Activated gamma-delta T cell treated with anti-CD3 and anti-CD28 coated beads, Interleukin-2, amount 50 U/mL, for 16 hours (primary cell): ENCODE data around the gene ANKMY2.
A peak's percentile ranks its signal among the peaks of the same experiment; 100 is the strongest.
"Not testable (repeated sequence)": the region's sequence is repeated elsewhere in the genome, so short reads cannot be mapped to it uniquely, and the experiment has no call there.

Experiments used
- DNase-seq: peaks from one replicate; pipeline ENCODE4 v3.0.0-alpha.2; 2020; ENCODE audit warnings: low read depth

Gene ANKMY2

DNA sequence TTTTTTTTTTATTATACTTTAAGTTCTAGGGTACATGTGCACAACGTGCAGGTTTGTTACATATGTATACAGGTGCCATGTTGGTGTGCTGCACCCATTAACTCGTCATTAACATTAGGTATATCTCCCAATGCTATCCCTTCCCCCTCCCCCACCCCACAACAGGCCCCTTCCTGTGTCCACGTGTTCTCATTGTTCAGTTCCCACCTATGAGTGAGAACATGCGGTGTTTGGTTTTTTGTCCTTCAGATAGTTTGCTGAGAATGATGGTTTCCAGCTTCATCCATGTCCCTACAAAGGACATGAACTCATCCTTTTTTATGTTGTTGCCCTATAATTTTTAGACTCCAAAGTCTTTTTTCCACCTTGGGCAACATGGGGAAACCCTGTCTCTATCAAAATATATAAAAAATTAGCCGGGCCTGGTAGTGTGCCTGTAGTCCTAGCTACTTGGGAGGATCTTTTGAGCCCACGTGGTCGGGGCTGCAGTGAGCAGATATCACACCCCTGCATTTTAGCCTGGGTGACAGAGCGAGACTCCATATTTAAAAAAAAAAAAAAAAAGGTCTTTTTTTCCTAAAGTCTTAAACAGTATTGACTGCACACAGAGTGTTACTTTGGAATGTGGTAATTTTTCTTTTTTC, 14.4 kb upstream of the ANKMY2 start:
- not testable (repeated sequence) for DNase-seq

DNA sequence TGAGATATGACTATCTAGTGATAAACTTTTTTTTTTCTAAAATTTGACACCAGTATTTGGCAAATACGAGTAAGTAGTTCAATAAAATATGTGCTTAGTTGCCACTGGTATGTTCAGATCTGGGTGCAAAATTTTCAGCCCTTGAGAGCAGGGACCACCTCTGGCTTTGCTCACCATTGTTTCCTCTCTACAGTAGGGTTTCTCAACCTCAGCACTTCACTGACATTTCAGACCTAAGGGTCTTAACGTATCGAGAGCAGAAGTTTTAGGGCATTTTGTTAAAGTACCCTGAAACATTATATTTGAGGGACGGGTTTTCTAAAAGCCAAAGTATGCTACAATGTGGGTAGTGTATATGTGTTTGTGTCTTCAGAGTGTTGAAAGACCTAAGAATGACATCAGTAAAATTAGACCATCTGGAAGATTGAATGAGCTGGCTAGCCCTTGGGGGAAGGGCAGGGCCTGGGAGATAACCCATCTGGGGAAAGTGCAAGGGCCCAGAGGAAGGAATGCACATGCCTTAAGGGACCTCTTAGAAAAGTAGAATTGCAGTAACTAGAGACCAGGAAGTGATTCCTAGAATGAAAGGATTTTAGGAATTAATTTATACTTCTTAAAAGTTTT, 12.2 kb upstream of the ANKMY2 start:
- no peak for DNase-seq

DNA sequence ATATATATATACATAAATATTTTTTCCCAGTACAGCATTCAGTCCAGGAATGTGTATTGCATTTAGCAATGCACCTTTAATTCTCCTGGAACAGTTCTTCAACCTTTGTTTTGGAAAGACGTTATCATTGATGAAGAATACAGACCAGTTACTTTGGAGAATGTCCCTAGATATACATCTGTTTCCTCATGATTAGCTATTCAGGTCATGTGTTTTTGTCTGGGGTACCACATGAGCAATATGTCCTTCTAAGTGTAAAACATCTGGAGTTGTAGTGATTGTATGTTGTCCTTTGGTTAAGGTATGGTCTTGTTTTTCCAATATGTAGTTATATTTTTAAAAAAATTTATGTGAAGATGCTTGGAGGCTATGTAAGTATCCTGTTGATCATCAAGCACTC, 10.6 kb upstream of the ANKMY2 start:
- DNase-seq = no peak

DNA sequence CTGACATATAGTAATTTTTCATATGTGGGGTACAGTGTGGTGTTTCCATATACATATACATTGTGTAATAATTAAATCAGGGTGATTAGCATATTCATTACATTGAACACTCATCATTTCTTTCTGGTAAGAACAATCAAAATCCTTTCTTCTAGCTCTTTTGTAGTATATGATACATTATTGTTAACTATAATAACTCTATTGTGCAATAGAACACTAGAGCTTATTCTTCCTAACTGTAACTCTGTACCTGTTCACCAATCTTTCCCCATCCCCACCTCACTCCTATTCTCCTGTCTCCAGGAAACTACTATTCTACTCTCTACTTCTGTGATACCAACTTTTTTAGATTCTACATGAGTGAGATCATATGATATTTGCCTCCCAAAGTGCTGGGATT, 9.8 kb upstream of the ANKMY2 start:
- DNase-seq = no peak

DNA sequence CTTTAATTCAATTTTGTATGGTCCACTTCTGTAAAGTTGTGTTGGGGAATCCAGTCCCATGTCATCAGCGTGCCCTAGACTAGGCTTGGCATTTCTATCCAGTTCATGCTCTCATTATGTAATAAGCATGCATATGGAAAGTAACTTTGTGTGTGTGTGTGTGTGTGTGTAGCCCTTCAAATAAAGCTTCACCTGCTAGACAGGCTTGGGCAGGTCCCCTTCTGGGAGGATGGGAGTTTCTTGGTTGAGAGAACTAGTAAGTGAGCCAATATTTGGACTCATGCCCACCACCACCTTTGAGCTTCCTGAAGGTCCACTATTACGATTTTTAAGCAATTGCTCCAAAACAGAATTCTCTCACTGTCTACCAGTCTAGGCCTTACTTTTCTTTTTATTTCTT, 7.3 kb upstream of the ANKMY2 start:
- DNase-seq = no peak

DNA sequence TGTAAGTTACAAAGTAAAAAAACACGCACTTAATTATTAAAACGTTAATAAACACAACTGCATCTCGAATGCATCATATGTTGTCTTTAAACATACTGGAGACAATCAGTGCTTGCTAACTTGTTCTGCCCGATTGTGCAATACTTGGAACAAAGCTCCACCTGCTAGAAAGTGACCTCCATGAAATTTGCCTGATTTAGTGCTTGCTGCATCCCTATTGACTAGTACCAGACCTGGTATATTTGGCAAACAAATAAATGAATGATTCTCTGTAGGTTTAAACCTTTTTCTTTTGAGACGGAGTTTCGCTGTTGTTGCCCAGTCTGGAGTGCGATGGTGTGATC, 6.7 kb upstream of the ANKMY2 start:
- DNase-seq = no peak

DNA sequence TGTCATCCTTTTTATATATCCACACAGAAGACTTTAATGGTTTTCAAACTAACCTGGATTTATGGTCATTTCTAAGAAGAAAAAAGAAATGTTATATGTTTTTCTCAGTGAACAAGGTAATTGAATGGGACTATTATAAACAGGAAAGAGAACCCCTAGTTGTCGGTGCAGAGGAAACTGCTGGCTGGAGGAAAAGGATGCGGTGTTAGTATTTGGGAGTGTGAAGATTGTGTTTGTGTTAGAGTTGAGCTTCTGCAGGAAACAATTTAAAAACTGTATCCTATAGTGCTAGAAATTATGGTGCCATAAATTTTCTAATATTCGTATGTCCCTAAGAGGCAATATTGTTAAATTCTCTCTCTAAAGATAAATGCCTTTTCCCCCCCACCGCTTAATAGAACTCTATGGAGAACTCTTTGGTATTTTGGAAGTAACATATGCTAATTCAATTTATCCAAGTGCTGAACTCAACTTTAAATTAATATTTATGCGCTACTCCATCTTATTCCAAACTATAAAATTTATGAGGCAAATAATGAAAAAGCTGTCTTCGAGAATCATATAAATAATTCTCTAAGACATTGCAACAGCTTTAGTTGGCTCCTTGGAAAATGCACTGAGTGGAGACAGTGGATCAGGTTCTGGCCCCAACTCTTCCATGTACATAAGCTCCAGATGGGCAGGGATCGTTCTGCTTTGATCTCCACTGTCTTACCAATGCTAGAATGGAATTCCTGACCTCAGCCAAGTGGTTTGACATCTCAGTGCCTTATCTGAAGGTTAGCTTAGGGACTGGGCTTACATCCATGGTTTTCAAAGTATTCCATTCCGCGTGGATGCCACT, 6.1 kb upstream of the ANKMY2 start:
- DNase-seq = no peak

DNA sequence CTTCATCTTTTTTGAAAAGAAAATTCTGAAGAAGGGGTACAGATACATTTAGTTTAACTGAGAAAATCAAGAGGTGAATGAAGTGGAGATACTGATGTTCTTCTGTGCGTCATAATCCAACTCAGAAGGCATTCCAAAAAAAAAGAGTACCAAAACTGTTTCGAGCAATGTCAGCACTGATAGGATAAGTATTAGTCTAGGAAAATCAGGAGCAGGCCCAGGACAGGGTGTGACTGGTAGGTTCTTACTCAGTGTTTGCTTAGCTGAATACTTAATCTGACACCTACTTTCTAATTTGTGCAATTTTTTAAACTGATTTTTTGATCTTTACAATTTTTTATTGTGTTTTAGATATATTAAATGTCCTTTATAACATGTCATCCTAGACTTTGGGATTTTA, 4.7 kb upstream of the ANKMY2 start:
- DNase-seq = no peak

DNA sequence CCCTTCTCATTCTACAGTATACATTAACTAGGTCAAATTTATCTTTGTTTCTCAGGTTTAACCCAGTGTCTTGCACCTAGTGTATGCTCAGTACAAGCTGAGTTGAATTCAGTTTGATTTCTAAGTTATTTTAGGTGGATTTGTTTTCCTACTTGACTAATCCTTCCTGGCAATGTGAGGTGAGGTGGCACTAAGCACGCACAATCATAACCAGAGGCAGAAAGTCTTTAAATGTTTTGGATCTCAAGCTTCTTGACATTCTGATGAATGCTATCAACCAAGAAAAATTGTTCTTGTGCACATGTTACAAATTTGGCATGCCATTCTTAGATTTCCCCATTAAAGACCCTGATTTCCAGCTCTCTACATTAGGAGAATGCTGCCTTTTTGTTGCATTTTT, 3.6 kb upstream of the ANKMY2 start:
- DNase-seq = no peak

DNA sequence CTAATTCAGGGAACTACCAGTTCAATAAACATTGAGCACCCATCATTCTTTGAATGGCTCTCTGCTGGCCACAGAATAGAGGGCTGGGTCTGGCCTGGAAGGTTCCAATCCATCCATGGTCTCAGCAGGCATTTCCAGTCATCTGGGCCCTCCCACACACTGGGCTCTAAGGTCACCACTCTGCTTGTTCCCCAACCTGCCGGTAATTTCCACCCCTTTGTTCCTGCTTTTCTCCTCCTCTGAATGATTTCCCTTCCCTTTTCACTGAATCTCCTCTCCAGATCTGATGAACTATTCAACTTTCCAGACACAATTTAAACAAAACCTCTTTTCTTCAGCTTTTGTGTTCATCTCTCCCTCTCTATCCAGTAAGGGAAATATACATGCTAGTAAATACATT, 3.0 kb upstream of the ANKMY2 start:
- no peak for DNase-seq

DNA sequence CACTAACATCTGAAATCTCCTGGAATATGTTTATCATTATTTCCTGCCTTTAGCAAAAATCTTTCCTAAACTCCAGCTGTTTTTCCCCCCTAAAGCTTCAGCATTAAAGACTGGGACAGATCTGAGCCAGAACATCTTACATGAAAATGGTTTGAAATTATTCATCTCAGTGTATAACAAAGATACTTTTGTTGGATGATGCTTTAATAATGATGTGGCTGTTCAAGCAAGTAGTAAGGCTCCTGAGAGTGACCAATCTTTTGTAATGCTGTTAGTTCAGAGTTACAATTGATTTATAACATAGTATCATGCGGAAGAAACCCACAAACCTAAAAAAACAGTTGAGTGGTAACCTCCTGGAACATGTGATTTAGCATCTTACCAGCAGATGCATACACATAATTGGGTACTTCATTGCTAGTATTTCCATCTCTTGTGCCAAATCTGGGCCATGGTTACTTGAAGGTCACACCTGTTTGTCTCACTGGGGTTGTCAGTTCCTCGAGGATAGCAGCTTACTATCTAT, 1.9 kb upstream of the ANKMY2 start:
- DNase-seq = no peak

DNA sequence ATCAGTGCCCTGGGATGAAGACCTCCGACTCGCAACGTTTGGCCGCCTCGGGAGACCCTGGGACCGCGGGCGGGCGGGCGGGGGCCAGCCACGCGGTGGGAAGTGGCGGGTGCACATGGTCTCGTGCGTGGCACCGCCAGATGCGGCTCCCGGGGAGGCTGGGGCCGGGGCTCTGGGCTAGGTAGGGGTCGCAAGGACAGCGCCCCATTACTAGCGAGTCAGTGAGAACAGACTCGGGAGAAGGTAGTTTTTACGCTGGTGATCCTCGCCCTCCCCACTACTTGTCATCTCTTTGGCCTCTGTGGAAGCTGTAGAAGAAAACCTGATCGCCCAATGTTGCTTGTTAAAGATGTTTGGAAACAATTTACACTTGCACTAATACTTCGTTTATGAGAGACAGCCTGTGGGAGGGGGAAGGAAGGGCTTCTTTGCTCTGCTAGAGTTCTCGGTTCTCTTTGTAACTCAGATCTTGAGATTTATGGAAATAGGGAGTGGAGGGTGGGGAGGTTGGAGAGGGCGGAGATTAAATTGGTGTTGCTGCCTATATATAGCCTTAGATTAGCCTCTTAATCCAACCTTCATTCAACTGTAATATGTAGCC, 1.0 kb upstream of the ANKMY2 start:
- no peak for DNase-seq

DNA sequence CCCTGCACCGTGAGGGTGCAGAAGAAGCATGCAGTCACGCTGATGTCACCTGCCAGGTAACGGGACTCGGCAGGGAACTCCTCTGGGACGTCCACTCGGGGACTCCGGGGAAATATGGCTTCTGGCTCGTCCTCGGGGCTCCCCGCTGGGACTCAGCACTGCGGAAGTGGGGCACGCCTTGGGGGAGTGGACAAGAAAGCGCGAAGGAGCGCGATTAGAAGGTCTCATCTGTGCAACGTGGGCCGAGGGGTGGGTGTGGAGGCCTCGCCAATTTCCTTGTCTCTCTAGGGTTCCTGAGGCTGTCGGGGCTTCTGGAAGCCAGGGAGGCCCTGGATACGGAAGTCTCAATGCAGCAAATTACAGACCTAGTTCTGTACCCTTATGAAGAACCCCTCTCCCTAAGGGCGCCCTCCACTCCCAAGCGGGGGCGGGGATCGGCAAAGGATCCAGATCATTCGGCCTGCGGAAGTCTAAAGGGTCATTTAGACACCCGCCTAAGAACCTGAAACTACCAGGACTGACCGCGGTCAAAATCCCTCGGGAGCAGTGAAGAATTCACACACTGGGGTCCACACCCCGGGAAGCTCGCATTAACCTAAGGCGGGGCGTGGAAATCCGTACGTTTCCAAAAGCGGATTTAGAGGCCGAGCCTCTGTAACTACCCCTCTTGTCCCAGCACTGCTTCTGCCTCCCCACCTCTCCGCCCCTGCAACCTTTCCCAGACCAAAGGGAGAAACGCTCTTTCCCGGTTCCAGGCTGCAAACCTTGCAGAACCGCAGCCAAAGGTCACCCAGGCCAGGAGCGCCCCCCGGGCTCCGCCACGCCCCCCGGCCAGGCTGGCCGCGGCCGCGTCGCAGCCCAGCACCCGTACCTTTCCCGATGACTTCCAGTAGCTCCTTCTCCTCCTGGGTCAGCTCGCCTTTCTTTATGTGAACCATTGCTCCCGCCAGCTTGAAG, 640 bp downstream of the ANKMY2 start:
- peak; percentile 35 for DNase-seq

DNA sequence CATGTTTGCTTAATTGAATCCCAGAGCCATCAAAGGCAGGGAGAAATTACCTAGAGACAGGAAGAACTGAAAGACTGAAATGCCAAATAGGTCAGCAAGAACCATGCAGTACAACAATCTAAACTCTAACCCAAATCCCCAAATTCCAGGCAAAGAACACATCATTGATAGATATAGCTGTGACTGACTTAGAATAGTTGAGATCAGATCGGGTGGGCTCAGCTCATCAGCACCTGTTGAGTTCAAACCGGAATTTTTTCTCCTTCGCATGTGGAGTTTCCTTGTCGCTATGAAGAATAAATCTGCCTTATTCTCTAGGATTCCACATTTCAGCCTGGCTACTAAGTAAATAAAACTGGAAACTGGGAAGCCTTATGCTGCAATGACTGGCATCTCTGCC, 1.4 kb downstream of the ANKMY2 start:
- no peak for DNase-seq

DNA sequence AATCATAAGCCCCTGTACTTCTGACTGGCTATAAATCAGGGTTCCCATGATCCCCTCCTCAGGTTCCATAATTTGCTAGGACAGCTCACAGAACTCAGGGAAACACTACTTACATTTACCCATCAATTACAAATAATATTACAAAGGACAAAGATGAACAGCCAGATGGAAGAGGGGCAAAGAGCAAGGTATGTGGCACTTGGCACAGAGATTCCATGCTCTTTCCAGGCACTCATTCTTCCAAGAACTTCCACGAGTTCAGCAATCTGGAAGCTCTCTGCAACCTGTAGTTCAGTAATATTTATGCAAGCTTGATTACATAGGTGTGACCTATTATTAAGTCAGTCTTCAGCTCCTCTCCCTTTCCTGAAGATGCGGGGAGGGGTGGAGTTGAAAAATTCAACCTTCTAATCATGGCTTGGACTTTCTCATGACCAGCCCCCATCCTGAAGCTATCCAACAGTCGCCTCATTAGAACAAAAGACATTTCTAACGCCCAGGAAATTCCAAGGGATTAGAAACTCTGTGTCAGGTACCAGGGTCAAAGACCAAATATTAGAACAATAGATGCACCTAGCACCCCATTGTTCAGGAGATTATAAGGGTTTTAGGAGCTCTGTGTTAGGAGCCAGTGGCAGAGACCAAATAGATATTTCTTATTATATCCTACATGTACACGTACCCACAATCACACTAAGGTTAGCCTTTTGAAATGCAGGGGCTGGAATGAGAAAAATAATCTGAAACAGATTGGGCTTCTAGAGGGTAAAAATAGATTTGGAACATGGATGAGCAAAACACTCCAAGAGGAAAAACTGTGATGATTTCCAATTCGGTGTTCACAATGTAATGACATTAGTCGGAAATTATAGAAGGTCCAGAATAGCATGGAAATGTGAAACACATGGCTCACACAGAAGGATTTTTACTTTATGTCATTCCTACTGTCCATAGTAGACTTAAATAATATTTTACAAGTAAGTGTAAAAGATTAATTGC, 7.0 kb downstream of the ANKMY2 start:
- no peak for DNase-seq

DNA sequence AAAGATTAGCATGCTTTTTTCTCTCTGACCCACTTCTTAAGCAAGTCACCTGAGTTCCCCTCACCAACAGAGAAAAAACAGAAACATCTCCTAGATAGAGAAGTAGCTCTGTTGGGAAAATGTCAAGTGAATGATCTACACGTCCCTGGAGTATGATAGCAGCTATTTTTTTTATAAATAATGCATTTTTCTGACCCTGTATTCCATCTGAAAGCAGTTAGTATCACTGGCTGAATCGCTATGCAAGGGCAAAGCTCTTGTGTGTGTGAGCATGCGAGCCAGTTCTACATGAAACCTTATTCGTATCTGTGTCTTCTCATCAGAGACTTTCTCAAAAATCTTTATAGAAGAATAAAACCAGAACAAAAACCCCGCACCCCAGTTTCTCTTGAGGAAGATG, 8.2 kb downstream of the ANKMY2 start:
- DNase-seq = no peak

DNA sequence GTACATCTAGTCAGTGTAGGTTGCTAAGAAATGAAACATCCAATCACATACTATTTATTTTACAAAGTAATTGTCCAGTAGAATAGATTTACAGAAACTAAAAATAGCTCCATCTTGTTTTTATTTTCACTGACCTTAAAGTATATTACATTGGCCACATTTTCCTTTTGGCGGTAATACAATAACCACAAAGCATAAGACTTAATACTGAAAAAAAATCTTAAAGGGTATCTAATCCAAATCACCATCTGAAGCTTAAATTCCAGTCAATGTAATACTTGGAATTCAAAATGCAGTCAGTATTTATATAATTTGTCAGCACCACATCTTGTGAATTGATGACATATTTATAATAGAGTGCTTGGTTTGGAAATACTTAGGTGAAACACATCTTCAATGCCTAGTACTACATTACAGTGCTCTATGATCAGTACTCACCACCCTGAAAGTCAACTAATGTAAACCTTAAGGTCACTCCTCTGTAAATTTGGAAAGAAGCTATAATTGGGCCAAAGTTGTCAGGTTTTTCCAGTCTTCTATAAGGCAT, 8.9 kb downstream of the ANKMY2 start:
- DNase-seq = no peak

DNA sequence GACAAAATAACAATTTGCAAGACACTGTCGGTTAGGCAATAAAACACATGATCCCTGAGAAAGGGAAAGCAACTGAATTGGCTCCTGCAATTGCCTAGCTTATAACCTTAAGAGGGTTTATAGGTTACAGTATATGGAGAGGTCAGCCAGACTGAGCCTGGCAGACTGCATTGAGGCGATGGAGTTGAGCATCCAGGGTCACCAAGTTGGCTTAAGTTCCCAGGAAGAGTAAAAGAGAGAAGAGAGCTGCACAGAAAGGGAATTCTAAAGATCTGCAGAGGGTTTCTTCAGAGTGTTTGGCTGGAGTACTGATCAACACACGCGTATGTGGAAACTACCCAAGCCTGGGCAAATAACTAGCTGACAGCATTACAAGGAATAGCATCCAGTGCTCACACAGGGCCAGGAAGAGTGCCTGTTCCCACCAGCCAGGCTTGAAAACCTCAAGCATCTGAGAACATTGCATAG, 11.2 kb downstream of the ANKMY2 start:
- DNase-seq = no peak

DNA sequence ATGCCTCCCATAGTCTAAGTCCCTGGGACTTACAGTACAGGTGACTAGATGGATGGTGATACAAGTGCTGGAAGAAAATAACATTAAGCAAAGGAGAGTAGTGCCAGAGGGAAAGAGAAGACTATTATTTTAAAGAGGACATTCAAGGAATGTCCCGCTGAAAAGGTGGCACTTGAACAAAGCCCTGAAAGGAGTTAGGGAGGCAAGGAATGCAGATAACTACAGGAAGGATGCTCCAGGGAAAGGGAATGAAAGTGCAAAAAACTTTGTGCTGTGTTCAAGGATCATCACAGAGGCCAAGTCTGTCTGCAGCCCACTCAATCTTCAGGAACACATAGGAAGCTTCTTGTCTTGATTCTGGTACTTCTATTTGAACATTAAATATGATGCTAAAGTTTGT, 14.9 kb downstream of the ANKMY2 start:
- DNase-seq = no peak

DNA sequence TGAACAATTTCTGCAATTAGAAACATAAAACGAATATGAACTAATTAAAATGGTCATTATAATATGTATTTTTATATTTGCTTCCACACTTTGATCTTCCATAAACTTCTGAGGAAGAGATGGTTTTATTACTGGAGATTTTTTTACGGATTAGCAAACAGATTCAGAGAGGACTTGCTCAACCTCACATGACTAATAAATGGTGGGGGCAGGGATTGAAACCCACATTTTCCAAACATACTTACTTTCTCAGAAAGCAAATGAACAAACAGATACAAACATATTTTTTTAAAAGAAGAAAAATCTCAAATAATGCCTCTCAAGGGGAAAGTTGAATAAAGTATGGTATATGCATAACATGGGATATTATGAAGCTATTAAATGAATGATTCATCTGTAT, 18.3 kb downstream of the ANKMY2 start:
- DNase-seq = no peak
